PC-3 (cell line): Measurements from ENCODE around the gene FOXP1. TPM values are rescaled to one million over a fixed set of nuclear protein-coding genes. Genes with fewer than 3 reads are reported as not detected.
A peak's percentile ranks its signal among the peaks of the same experiment; 100 is the strongest.

ENCODE experiments used
- ATAC-seq: fragments of 200-7000 bp; cut with Tn5 transposase; 2 replicates; pipeline ENCODE4 v1.9.1; 2020; ENCODE audit warnings: mild to moderate bottlenecking, moderate library complexity
- BruUV-seq: library from RNA; stranded (reverse); fragments of 400-500 nt; replicated peaks from 2 replicates; lab custom pipeline; 2021; lab: Mats Ljungman, UMichigan
- CTCF ChIA-PET: fragments of 300-600 bp; sonication (Branson Sonifier 250); formaldehyde crosslinking; loops from one replicate; lab custom pipeline; 2022; ENCODE audit warnings: antibody characterized with exemption; lab: Charles Lee
- POLR2A ChIA-PET: fragments of 300-600 bp; sonication (Branson Sonifier 250); formaldehyde crosslinking; loops from one replicate; lab custom pipeline; 2022; ENCODE audit warnings: antibody characterized with exemption; ENCODE audit not compliant: unreplicated experiment; lab: Charles Lee
- DNase-seq: peaks from one replicate; pipeline ENCODE4 v3.0.0-alpha.2; 2015
- H2AFZ ChIP-seq: fragments of 300-600 bp; sonication (generic); 2 replicates; pipeline ENCODE4 v1.6.0; 2016; ENCODE audit warnings: antibody characterized with exemption, low read length
- H3F3A ChIP-seq: fragments of 300-600 bp; sonication (generic); one replicate; pipeline ENCODE4 v1.6.0; 2017; ENCODE audit warnings: antibody characterized with exemption, low read length, control low read depth, mild to moderate bottlenecking; ENCODE audit not compliant: unreplicated experiment
- H3K27ac ChIP-seq: fragments of 300-600 bp; sonication (generic); 2 replicates; pipeline ENCODE4 v1.5.1; 2016; ENCODE audit warnings: mild to moderate bottlenecking, low read length
- H3K27me3 ChIP-seq: fragments of 300-600 bp; sonication (generic); 2 replicates; pipeline ENCODE4 v1.6.1; 2016; ENCODE audit warnings: low read length, mixed read lengths
- H3K36me3 ChIP-seq: fragments of 300-600 bp; sonication (generic); 2 replicates; pipeline ENCODE4 v1.6.1; 2016; ENCODE audit warnings: low read depth, mixed run types, low read length, mixed read lengths
- H3K4me1 ChIP-seq: fragments of 300-600 bp; sonication (generic); 2 replicates; pipeline ENCODE4 v1.5.1; 2016; ENCODE audit warnings: low read length; ENCODE audit not compliant: insufficient read depth
- H3K4me2 ChIP-seq: fragments of 300-600 bp; sonication (generic); 2 replicates; pipeline ENCODE4 v1.6.0; 2016; ENCODE audit warnings: low read length
- H3K4me3 ChIP-seq: fragments of 300-600 bp; sonication (generic); 2 replicates; pipeline ENCODE4 v1.5.1; 2016; ENCODE audit warnings: mild to moderate bottlenecking, low read length, mixed read lengths
- H3K79me2 ChIP-seq: fragments of 300-600 bp; sonication (generic); 2 replicates; pipeline ENCODE4 v1.6.1; 2017; ENCODE audit warnings: low read length, mixed read lengths
- H3K9ac ChIP-seq: fragments of 300-600 bp; sonication (generic); 2 replicates; pipeline ENCODE4 v1.6.0; 2016; ENCODE audit warnings: mild to moderate bottlenecking, low read length
- H3K9me2 ChIP-seq: fragments of 300-600 bp; sonication (generic); replicated peaks from 2 replicates; pipeline ENCODE4 v1.6.1; 2016; ENCODE audit warnings: mixed run types, low read length, mixed read lengths
- H3K9me3 ChIP-seq: fragments of 300-600 bp; sonication (generic); 2 replicates; pipeline ENCODE4 v1.6.1; 2016; ENCODE audit warnings: low read length, mixed read lengths
- H4K20me1 ChIP-seq: fragments of 300-600 bp; sonication (generic); 2 replicates; pipeline ENCODE4 v1.6.1; 2016; ENCODE audit warnings: low read length, mixed read lengths
- EZH2 ChIP-seq: fragments of 300-600 bp; sonication (generic); IDR thresholded peaks from one replicate; pipeline ENCODE4 v1.6.1; 2017; ENCODE audit warnings: antibody characterized with exemption, mild to moderate bottlenecking, low read length; ENCODE audit not compliant: unreplicated experiment
- EZH2phosphoT487 ChIP-seq: fragments of 300-600 bp; sonication (generic); IDR thresholded peaks from 2 replicates; pipeline ENCODE4 v1.6.1; 2018; ENCODE audit warnings: mild to moderate bottlenecking, antibody characterized with exemption, low read length, borderline replicate concordance
- intact Hi-C: fragments of 100-400 bp; cut with micrococcal nuclease; formaldehyde crosslinking; loops from 2 replicates; pipeline ENCODE4 v1.9.0; 2023
- total RNA-seq: library from RNA; depleted of rRNA; stranded (reverse); fragments of >200 nt; gene quantifications from 2 replicates; pipeline ENCODE4 v1.2.3, GENCODE V29; 2014
- TF ChIP-seq, protein P1 (sequence below): fragments of 300-600 bp; sonication (generic); conservative IDR thresholded peaks from 2 replicates; pipeline ENCODE4 v1.5.1; 2017; ENCODE audit warnings: antibody characterized with exemption, low read depth, mild to moderate bottlenecking, low read length

FOXP1 gene
- total RNA-seq, 1 experiment from 2014 or later: 35.3 TPM

DNA sequence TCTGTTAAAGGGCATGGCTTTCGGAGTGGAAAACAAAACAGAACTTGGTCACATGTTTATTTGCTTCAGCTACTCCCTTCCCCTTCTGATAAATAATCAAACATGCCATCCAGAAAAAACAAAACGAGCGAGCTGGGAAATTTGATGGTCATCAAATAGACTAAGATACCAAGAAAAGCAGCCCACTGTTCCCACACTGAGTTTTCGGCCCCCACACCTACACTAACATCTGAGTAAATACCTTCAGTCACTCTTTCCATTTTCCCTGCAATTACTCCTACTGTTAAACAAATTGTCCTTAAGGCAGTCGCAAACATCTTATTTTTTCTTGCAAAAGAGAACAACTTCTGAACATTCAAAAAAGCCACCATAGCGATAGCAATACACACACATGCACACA lies 454.6 kb downstream of the FOXP1 start:
- H3K4me2 ChIP-seq: peak overlapping the region; percentile 82
- peaks cover 32% of the 10 kb centered on the region for H3K4me1 ChIP-seq
- CTCF ChIA-PET: no interaction called here
- H3F3A ChIP-seq: no peaks in the 10 kb centered on the region
- H4K20me1 ChIP-seq: no peaks in the 10 kb centered on the region
- H3K36me3 ChIP-seq: no peaks in the 10 kb centered on the region
- H2AFZ ChIP-seq: no peak overlapping the region
- H3K79me2 ChIP-seq: no peaks in the 10 kb centered on the region
- no peaks in the 10 kb centered on the region for H3K9me3 ChIP-seq
- peak overlapping the region; percentile 55; the same call in 1 of the 2 replicates for H3K9ac ChIP-seq
- no peaks in the 10 kb centered on the region for H3K27me3 ChIP-seq
- intact Hi-C loops: no loop called here
- no peak for ATAC-seq
- H3K9me2 ChIP-seq: no peaks in the 10 kb centered on the region
- DNase-seq: no peak
- H3K4me3 ChIP-seq: peak overlapping the region; percentile 71; the same call in 1 of the 2 replicates
- POLR2A ChIA-PET: interaction anchor here (0.5 kb wide), 1 partner anchor 454 kb away, joined by 20 read pairs; no protein-coding TSS in a partner anchor
- no peak for TF ChIP-seq EZH2phosphoT487
- TF ChIP-seq, protein P1, sequence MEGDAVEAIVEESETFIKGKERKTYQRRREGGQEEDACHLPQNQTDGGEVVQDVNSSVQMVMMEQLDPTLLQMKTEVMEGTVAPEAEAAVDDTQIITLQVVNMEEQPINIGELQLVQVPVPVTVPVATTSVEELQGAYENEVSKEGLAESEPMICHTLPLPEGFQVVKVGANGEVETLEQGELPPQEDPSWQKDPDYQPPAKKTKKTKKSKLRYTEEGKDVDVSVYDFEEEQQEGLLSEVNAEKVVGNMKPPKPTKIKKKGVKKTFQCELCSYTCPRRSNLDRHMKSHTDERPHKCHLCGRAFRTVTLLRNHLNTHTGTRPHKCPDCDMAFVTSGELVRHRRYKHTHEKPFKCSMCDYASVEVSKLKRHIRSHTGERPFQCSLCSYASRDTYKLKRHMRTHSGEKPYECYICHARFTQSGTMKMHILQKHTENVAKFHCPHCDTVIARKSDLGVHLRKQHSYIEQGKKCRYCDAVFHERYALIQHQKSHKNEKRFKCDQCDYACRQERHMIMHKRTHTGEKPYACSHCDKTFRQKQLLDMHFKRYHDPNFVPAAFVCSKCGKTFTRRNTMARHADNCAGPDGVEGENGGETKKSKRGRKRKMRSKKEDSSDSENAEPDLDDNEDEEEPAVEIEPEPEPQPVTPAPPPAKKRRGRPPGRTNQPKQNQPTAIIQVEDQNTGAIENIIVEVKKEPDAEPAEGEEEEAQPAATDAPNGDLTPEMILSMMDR: no peak
- no peak for TF ChIP-seq EZH2
- H3K27ac ChIP-seq: no peak overlapping the region
- BruUV-seq: no TSS peak

GRCh38 chr3:71127844-71128243 lies 455.7 kb downstream of the FOXP1 start:
- peaks cover 23% of the 10 kb centered on the region for H3K4me1 ChIP-seq
- no peak overlapping the region for H3K9ac ChIP-seq
- CTCF ChIA-PET: no interaction called here
- no peaks in the 10 kb centered on the region for H4K20me1 ChIP-seq
- intact Hi-C loops: no loop called here
- no peak overlapping the region for H3K4me3 ChIP-seq
- no peak overlapping the region for H2AFZ ChIP-seq
- no peak overlapping the region for H3K27ac ChIP-seq
- H3K36me3 ChIP-seq: no peaks in the 10 kb centered on the region
- H3K79me2 ChIP-seq: no peaks in the 10 kb centered on the region
- TF ChIP-seq EZH2: no peak
- TF ChIP-seq, protein P1: no peak
- no TSS peak for BruUV-seq
- H3F3A ChIP-seq: no peaks in the 10 kb centered on the region
- no peak for ATAC-seq
- H3K9me2 ChIP-seq: no peaks in the 10 kb centered on the region
- H3K27me3 ChIP-seq: no peaks in the 10 kb centered on the region
- no peak overlapping the region for H3K4me2 ChIP-seq
- H3K9me3 ChIP-seq: no peaks in the 10 kb centered on the region
- DNase-seq: no peak
- POLR2A ChIA-PET: no interaction called here

DNA sequence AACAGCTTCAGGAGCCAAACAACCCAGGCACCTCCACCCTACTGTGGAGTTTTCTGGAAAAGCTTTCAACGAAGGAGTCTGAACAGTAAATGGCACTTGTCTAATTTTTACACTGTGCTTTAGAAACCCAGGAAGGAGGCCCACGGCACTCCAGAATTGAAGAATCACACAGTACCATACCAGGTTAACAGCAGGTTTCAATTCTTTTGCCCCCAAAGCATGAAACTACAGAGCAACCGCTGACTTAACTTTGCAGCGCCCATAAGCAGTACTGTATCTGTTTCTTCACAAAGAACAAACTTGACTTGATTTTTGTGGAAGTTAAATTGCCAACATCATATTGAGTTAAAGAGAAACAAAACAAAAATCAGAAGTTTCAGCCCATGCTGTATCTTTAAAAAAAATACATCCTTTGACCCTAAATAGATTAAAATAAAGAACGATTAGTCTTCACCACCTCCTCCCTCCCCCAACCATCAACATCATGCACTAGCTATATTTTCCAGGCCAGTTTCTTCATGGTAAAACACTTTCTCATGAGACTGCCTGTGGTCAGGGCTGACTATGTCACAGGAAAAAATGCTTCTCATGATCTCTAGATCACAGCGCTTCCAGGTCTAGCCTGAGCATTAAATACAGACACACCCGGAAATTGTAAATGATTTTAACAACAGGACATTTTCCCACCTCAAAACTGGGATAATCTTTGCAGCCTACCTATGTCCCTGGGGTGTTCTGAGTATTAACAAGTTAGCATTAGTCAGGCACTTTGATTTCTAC lies 456.3 kb downstream of the FOXP1 start:
- H3K27ac ChIP-seq: no peak overlapping the region
- no peak overlapping the region for H3K4me3 ChIP-seq
- no peak overlapping the region for H3K9ac ChIP-seq
- BruUV-seq: no TSS peak
- H3F3A ChIP-seq: no peaks in the 10 kb centered on the region
- intact Hi-C loops: no loop called here
- H4K20me1 ChIP-seq: no peaks in the 10 kb centered on the region
- peaks cover 23% of the 10 kb centered on the region for H3K4me1 ChIP-seq
- H3K9me3 ChIP-seq: no peaks in the 10 kb centered on the region
- H3K27me3 ChIP-seq: no peaks in the 10 kb centered on the region
- DNase-seq: no peak
- H3K36me3 ChIP-seq: no peaks in the 10 kb centered on the region
- ChIA-PET POLR2A (no interaction called here), CTCF (no interaction called here)
- no peak overlapping the region for H3K4me2 ChIP-seq
- no peak for TF ChIP-seq EZH2phosphoT487
- no peak for TF ChIP-seq EZH2
- TF ChIP-seq, protein P1: no peak
- no peaks in the 10 kb centered on the region for H3K79me2 ChIP-seq
- no peak overlapping the region for H2AFZ ChIP-seq
- no peaks in the 10 kb centered on the region for H3K9me2 ChIP-seq
- no peak for ATAC-seq
